ENCODE measurements around the gene CDH4.

GRCh38 chr20:61933951-61934715 is 682.1 kb downstream of the CDH4 start:
- no peak for TF ChIP-seq CTCF (IDR thresholded peaks at IDR 0.05; ENCODE audit: extremely low read depth in 1 of 2, insufficient read depth in 1 of 2, low read depth in 1 of 2, low read length in 2 of 2)
- TF ChIP-seq POLR2A (IDR thresholded peaks at IDR 0.05; ENCODE audit: low read depth, low read length), result no peak
- TF ChIP-seq POLR2AphosphoS5 (IDR thresholded peaks at IDR 0.05; ENCODE audit: insufficient read depth, low read depth, low read length), result no peak
- TF ChIP-seq MAX (IDR thresholded peaks at IDR 0.05; ENCODE audit: insufficient read depth, insufficient read length), result no peak
- no peak for TF ChIP-seq EZH2 (IDR thresholded peaks at IDR 0.05; ENCODE audit: borderline replicate concordance, low read depth, low read length, severe bottlenecking)

All from endothelial cell of umbilical vein (primary cell).